ENCODE results near the gene TEX29. TPM values are rescaled to one million over a fixed set of nuclear protein-coding genes. Genes with fewer than 3 reads are reported as not detected.

TEX29 gene
- total RNA-seq, 4 donors from 2014 or later: not detected

- TF ChIP-seq CTCF (IDR thresholded peaks at IDR 0.05) (no peak), POLR2A (IDR thresholded peaks at IDR 0.05) (no peak)
- WGBS, 2 donors: 87% methylated on average over 28 of the region's 28 CpGs
- H3K4me3 ChIP-seq (ENCODE audit: low read depth, poor library complexity, severe bottlenecking): no peak overlapping the region
- peak in 1 of 2 donors; percentile 79 for DNase-seq (ENCODE audit: low spot score in 2 of 2)
- intact Hi-C loops (cut with DNase I; ENCODE audit: low total_unique reads): no loop called here
These were observed 4.9 kb downstream of the TEX29 start for GRCh38 chr13:111325146-111325890.

GRCh38 chr13:111325941-111326620 lies 5.6 kb downstream of the TEX29 start:
- TF ChIP-seq POLR2A (IDR thresholded peaks at IDR 0.05): no peak
- no peak for TF ChIP-seq CTCF (IDR thresholded peaks at IDR 0.05)
- H3K4me3 ChIP-seq (ENCODE audit: low read depth, poor library complexity, severe bottlenecking): no peak overlapping the region
- DNase-seq (ENCODE audit: low spot score in 2 of 2): peak in 1 of 2 donors; percentile 81
- WGBS, 2 donors: 82 to 87% methylated on average over 34 to 37 of the region's 37 CpGs
- intact Hi-C loops (cut with DNase I; ENCODE audit: low total_unique reads): no loop called here

- intact Hi-C loops (cut with DNase I; ENCODE audit: low total_unique reads): no loop called here
- TF ChIP-seq POLR2A (IDR thresholded peaks at IDR 0.05) (no peak), CTCF (IDR thresholded peaks at IDR 0.05) (no peak)
- H3K4me3 ChIP-seq (ENCODE audit: low read depth, poor library complexity, severe bottlenecking): no peak overlapping the region
- peak in 1 of 2 donors; percentile 74 for DNase-seq (ENCODE audit: low spot score in 2 of 2)
- WGBS, 2 donors: 87 to 89% methylated on average over 14 of the region's 15 CpGs
These were observed 6.2 kb downstream of the TEX29 start for GRCh38 chr13:111326621-111326965.

- intact Hi-C loops (cut with DNase I; ENCODE audit: low total_unique reads): no loop called here
- no peak overlapping the region for H3K4me3 ChIP-seq (ENCODE audit: low read depth, poor library complexity, severe bottlenecking)
- peak in 1 of 2 donors; percentile 63 for DNase-seq (ENCODE audit: low spot score in 2 of 2)
- WGBS, 2 donors: 78 to 84% methylated on average over 15 of the region's 16 CpGs
- TF ChIP-seq CTCF (IDR thresholded peaks at IDR 0.05) (no peak), POLR2A (IDR thresholded peaks at IDR 0.05) (no peak)
These were observed 6.7 kb downstream of the TEX29 start for GRCh38 chr13:111326981-111327642.

- no peak overlapping the region for H3K4me3 ChIP-seq (ENCODE audit: low read depth, poor library complexity, severe bottlenecking)
- TF ChIP-seq CTCF (IDR thresholded peaks at IDR 0.05) (no peak), POLR2A (IDR thresholded peaks at IDR 0.05) (no peak)
- peak in 1 of 2 donors; percentile 81 for DNase-seq (ENCODE audit: low spot score in 2 of 2)
- intact Hi-C loops (cut with DNase I; ENCODE audit: low total_unique reads): no loop called here
- WGBS, 2 donors: 90 to 92% methylated on average over 32 of the region's 32 CpGs
These were observed 7.5 kb downstream of the TEX29 start for GRCh38 chr13:111327730-111328573.
